ENCODE data around the gene KLHL17.
"Not testable (repeated sequence)": the region's sequence is repeated elsewhere in the genome, so short reads cannot be mapped to it uniquely, and the experiment has no call there.

Gene KLHL17

DNA sequence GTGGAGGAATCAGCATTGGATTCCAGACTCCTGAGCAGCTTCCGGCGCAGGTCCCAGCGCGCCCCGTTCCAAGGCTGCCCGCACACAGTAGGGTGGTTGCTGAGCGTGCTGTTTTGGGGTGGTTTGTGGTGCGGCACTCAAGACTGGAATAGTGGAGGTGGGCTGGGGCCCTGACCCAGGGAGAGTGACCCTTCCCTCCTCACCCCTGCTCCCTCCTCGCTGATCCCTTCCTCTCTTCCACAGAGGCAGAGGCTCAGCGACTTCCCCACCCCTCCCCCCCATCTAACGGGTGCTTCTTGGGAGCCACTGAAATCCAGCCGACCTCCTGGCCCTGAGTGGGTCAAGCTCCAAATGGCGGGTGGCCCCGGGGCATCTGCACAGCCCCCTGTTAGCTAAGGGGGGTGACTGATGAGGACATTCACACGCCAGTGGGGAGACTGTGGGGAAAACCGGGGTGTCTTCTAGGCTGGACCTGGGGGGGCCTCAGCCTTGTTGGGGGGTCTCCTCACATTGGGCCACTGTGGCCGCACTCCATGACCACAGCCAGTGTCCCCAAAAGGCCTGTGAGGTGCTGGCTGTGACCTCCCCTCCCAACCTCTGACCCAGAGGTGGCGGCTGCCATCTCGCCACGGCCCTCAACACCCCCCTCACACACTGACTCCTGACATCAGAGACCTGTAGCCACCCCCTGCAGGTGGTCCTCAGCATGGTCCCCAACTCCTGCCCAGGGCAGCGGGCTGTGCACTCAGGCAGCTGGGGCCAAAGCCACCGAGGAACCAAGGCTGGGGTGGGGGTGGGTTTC, 43.4 kb downstream of the KLHL17 start:
- no peak for DNase-seq

DNA sequence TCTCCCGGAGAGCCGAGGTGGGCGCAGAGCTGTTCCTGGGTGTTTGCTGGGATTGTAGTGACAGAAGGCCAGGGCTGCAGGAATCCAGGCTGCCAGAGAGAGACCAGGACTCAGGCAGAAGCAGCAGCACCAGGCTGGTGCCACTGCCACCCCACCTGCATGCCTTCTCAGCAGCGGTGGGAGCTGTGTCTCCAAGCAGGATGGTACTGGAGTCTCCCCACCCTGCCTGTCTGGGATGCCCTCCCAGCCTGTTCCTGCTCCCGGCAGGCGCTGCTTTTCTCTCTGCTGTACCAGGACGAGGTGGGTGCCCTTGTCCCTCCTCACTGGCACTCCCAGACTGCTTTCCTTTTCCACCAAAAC, 44.0 kb downstream of the KLHL17 start:
- DNase-seq, result no peak

DNA sequence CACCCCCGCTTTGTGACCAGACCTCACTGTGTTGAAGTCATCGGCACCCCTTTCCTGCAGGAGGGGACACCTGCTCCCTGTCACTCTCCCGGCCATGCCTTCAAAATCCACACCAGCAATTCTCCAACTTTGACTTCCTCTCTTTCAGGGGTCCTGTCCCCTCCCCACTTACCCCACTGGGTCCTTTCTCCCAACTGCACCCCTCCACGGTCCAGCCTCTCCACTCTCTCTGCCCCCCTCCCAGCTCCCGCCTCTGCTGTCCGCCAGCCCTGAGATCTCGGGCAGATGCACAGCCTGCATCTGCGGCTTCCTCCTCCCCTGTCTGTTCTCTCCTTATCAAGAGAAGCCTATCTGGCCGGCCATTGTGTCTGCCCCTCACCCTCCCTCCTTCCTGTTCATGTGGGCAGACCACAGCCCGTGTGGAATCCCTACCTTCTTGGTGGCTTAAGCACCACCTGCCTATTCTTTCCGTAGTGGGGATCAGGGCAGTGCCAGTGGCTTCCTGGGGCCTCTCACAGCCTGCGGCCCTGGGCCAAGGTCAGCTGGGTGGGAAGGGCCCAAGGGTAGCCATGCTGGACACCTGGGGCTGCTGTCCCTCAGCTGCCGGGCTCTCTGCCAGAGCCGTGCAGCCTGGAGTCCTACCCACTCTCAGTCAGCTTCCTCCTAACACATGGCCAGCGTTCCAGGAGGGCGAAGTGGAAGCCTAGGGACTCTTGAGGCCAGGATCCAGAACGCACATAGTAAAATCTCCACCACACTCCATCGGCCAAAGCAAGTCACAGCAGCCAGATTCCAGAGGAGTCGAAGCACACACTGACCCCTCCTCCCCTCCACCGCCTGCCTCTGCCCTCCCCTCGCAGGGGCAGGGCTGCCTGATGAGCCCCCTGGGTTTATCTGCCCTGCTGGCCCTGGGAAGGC, 44.7 kb downstream of the KLHL17 start:
- no peak for DNase-seq

DNA sequence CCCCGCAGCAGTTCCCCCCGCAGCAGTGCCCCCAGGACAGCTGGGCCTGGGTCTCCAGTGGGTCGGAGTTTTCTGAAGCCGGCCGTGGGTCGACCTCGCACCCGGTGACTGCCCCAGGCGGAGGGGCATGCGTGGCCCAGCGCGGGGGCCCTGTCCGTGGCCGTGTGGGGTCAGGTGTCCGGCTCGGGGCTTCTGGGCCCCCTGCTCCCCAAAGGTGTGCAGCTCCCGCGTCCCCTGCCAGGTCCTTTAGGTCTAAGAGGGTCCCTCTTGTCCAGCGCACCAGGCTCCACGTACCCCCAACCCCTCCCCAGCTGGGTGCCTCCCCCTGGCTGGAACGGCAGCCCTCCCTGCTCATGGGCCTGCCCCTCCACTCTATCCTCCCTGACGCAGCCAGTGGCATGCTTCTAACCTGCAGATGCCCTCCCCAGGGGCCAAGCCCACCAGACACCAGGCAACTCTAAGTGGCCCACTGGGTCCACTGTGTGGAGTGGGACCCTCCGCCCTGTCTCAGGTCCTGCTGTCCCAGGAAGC, 45.5 kb downstream of the KLHL17 start:
- no peak for DNase-seq

DNA sequence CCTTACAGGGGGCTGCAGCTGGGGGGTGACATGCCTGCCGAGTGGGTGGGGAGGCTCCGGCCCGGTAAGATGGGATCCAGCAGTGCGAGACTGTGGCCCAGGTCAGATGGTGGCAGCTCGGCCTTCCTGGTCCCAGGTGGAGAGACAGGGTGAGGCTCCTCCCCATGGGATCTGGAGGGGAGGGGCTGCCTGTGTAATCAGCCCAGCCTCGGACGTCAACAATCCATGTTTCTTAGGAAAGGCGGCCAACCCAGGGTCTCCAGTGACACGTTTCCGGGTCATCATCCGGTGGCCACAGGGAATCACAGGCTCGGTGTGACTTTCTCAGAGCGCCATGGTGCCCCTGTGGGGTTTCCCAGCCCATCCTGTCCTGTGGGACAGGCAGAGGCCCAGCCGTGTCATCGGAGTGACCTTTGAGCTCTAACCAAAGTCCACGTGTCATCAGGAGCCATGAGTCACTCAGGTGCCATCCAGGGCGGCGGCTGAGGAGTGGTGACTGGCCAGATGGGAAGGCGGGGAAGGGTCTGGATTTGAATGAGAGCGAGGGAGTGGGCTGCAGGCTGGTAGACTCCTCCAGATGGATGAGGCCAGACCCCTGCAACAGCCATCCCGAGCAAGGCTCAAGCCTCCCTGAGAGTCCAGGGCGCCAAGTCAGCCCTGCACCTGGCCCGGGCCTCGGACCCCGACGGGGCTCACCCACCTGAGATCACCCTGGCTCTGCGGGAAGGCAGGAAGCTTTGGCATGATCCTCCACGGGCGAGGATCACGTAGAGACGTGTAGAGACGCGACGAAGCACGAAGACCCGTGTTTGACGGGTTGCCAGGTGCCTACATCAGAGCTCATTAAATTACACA, 46.1 kb downstream of the KLHL17 start:
- no peak for DNase-seq

DNA sequence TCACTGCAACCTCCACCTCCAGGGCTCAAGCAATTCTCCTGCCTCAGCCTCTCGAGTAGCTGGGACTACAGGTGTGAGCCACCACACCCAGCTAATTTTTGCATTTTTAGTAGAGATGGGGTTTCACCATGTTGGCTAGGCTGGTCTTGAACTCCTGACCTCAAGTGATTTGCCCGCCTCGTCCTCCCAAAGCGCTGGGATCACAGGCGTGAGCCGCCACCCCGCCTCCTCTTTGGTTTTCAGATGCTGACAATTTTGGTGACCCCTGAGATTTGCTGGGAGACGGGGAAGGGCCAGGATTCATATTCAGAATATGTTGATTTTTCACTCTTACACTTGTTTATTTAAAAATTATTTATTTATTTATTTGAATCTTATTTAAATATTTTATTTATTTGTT, 49.7 kb downstream of the KLHL17 start:
- not testable (repeated sequence) for DNase-seq

DNA sequence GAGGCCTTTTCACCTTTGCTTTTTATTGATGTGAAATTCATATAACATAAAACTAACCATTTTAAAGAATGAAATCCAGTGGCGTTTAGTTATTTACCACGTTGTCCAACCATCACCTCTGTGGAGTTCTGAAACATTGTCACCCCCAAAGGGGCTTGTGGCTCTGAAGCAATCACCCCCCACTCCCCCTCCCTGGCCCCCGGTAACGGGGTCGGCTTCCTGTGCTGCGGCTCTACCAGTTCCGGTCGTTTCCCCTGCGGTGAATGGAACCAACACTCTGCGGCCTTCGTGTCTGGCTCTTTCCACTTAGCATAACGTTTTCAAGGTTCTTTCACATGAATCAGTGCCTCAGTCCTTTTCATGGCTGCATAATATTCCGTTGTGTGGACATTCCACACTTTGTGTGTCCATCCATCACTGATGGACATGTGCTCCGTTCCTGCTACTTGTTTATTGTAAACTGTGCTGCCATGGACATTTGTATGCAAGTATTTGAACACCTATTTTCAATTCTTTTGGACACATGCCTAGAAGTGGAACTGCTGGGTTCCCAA, 51.1 kb downstream of the KLHL17 start:
- no peak for DNase-seq

DNA sequence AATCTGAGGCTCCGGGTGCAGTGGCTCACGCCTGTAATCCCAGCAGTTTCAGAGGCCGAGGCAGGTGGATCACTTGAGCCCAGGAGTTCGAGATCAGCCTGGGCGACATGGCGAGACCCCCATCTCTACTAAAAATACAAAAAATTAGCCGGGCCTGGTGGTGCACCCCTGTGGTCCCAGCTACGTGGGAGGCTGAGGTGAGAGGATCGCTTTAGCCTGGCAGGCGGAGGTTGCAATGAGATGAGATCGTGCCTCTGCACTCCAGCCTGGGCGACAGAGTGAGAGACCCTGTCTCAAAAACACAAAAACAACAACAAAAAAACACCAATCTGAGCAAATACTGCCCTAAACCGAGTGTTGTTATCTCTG, 52.3 kb downstream of the KLHL17 start:
- DNase-seq, result not testable (repeated sequence)

DNA sequence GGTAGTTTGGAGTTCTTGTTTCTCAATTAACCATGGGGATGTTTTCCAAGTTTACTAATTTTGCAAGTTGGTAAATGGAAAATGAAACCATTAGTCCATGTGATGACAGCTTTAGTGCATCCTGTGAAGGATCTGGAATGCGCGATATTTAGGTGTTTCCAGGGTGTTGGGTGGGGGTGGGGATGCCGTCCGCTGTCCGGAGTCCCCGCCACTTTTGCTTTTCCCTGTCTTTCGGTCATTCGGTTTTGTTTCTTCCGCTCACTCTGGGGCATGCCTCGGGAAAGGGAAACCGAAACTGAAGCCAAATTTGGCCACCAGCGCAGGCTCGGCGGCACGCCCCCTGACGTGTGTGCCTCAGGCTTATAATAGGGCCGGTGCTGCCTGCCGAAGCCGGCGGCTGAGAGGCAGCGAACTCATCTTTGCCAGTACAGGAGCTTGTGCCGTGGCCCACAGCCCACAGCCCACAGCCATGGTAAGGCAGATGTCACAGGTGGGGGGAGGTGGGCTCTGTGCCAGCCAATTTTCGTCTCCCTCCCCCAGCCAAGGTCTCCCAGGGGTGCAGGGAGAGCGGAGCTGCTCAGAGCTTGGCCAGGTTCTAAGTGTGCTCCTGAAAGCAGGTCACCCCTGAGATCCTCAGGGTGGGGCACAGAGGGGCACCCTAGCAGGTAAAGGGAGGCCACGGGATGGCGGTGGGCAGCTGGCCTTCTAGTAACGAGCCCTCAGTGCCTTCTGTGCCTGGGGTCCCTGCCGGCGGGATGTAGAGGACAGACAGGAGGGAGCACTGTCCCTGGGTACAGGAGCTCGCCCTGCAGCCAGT, 52.9 kb downstream of the KLHL17 start, which contains the start of gene ISG15:
Gene ISG15, plus strand, starts transcription at position 393 of the 817 bp plus-strand sequence. Its CDS starts 77 bp downstream, at position 470.
- peak; percentile 35 for DNase-seq

DNA sequence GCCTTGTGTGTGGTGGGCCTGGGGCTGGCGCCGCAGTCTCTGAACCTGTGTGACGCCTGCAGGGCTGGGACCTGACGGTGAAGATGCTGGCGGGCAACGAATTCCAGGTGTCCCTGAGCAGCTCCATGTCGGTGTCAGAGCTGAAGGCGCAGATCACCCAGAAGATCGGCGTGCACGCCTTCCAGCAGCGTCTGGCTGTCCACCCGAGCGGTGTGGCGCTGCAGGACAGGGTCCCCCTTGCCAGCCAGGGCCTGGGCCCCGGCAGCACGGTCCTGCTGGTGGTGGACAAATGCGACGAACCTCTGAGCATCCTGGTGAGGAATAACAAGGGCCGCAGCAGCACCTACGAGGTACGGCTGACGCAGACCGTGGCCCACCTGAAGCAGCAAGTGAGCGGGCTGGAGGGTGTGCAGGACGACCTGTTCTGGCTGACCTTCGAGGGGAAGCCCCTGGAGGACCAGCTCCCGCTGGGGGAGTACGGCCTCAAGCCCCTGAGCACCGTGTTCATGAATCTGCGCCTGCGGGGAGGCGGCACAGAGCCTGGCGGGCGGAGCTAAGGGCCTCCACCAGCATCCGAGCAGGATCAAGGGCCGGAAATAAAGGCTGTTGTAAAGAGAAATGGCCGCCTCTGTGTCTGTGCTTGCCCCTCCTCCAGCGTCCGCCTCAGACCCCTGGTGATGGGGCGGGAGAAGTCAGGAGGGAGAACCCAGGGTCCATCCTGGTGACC, 53.7 kb downstream of the KLHL17 start:
- DNase-seq, result no peak

DNA sequence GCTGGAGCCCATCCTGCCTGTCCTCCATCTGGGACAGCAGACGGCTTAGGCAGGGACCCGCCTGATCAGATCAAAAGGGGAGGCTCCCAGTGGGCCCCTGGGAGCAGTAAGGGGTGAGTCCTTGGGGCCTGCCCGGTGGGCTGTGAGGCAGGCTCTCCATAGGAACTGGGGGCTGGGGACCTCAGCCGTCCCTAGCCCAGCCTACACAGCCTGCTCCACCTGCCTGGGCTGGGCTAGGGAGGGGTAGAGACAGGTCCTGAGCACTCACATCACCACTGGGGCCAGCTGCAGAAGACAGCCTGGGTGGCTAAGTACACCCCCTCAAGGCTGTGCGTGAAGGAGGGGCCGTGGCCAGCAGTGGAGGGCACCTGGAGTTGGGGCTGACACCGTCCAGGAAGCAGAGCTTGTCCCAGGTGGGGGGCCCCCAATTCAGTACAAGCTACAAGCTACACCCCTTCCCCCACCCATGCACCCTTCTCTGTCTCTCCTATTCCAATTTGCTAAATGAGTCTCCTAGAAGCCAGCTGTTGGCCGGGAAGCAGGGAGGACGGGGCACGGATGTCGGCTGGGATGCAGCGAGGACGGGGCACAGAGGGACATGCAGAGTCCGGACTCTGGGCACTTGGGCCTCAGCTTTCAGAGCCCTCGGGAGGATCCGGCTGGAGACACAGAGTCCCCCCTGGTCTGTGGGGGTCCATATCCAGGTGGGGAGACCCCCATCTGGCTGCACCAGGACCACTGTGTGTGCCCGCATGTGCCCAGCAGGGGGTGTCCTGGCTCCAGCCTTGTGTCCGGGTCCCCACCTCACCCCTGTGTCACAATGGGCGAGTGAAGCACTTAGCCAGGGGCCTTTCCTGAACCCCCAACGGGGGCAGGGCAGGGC, 54.7 kb downstream of the KLHL17 start:
- DNase-seq, result no peak
